ENCODE results near the gene CCDC134. TPM values are rescaled to one million over a fixed set of nuclear protein-coding genes. Genes with fewer than 3 reads are reported as not detected.

The CCDC134 gene
- polyA plus RNA-seq, 1 of the 3 experiments (the other 2 are of a cell fraction) = 2.0 TPM

GRCh38 chr22:41779929-41780505 is 20.5 kb upstream of the CCDC134 start:
- H3F3A ChIP-seq (replicated peaks; ENCODE audit: insufficient read depth) = no peaks in the 10 kb centered on the region
- ChIA-PET POLR2A (no interaction called here), CTCF (interaction anchor here (1.4 to 1.6 kb wide), 2 partner anchors 83 kb away, joined by 3 to 4 read pairs; no protein-coding TSS in a partner anchor)
- H3K36me3 ChIP-seq (replicated peaks in 1 of 2; ENCODE audit: control insufficient read depth in 1 of 2, insufficient read depth in 2 of 2, low read length in 1 of 2) = no peaks in the 10 kb centered on the region
- H3K4me3 ChIP-seq (ENCODE audit: low read depth in 2 of 2, low read length in 1 of 2) = no peak overlapping the region
- no peaks in the 10 kb centered on the region for H3K4me1 ChIP-seq (ENCODE audit: control insufficient read depth in 1 of 2, insufficient read depth in 2 of 2, low read depth in 1 of 2, low read length in 1 of 2)
- H3K27me3 ChIP-seq (ENCODE audit: insufficient read depth) = no peaks in the 10 kb centered on the region
- TF ChIP-seq SIN3A (IDR thresholded peaks at IDR 0.05; ENCODE audit: borderline replicate concordance, low read depth, low read length) (no peak), MXI1 (IDR thresholded peaks at IDR 0.05; ENCODE audit: low read depth, low read length) (no peak), JUND (IDR thresholded peaks at IDR 0.05) (no peak), NFIC (IDR thresholded peaks at IDR 0.05; ENCODE audit: borderline replicate concordance) (no peak), FOXJ3 (CRISPR knock-in tag; IDR thresholded peaks at IDR 0.05) (no peak), GABPA (IDR thresholded peaks at IDR 0.05; ENCODE audit: low read depth) (no peak), USF2 (IDR thresholded peaks at IDR 0.05; ENCODE audit: borderline replicate concordance, low read depth, low read length) (no peak), RXRA (IDR thresholded peaks at IDR 0.05; ENCODE audit: borderline replicate concordance, low read depth) (no peak), GATA2 (CRISPR knock-in tag; IDR thresholded peaks at IDR 0.05) (no peak), CTCF (IDR thresholded peaks at IDR 0.05) (no peak), MEF2A (IDR thresholded peaks at IDR 0.05; ENCODE audit: borderline replicate concordance, low read depth) (no peak), PBX3 (IDR thresholded peaks at IDR 0.05) (no peak), EP300 (IDR thresholded peaks at IDR 0.05; ENCODE audit: borderline replicate concordance in 1 of 2, low read depth in 1 of 2, low read length in 1 of 2) (no peak), ELF1 (IDR thresholded peaks at IDR 0.05) (no peak), TAF1 (IDR thresholded peaks at IDR 0.05; ENCODE audit: borderline replicate concordance, low read depth, low read length) (no peak), TCF12 (IDR thresholded peaks at IDR 0.05) (no peak), CHD2 (IDR thresholded peaks at IDR 0.05; ENCODE audit: low read length, partially characterized antibody) (no peak), FOXM1 (IDR thresholded peaks at IDR 0.05; ENCODE audit: low read depth) (no peak), RCOR1 (IDR thresholded peaks at IDR 0.05; ENCODE audit: low read length) (no peak), IRF3 (IDR thresholded peaks at IDR 0.05; ENCODE audit: low read depth, low read length) (no peak)
- 49% methylated on average over 2 of the region's 3 CpGs for WGBS (ENCODE audit: low lambda C conversion rate)
- no peaks in the 10 kb centered on the region for H3K79me2 ChIP-seq (ENCODE audit: insufficient read depth)
- H3K9ac ChIP-seq = no peak overlapping the region
- no peaks in the 10 kb centered on the region for H3K9me3 ChIP-seq
- DNase-seq = no peak
- no peaks in the 10 kb centered on the region for H4K20me1 ChIP-seq (ENCODE audit: insufficient read depth)
- no peaks in the 10 kb centered on the region for H3K9me2 ChIP-seq
- H3K27ac ChIP-seq (ENCODE audit: low read depth in 2 of 2, low read length in 1 of 2) = no peak overlapping the region
- no peak overlapping the region for H2AFZ ChIP-seq (ENCODE audit: low read depth)
- no peak overlapping the region for H3K4me2 ChIP-seq
